Endodermal cell (in vitro differentiated cells): ENCODE results near the gene PANK3. TPM values are rescaled to one million over a fixed set of nuclear protein-coding genes. Genes with fewer than 3 reads are reported as not detected.

Source experiments
- DNase-seq: peaks from one replicate; pipeline ENCODE4 v3.0.0-alpha.2; 2017
- H3K27ac ChIP-seq: 2 replicates; pipeline ENCODE4 v1.5.1; 2013; ENCODE audit warnings: mild to moderate bottlenecking, low read depth, low read length, moderate library complexity
- H3K27me3 ChIP-seq: 2 replicates; pipeline ENCODE4 v1.6.1; 2013; ENCODE audit warnings: mild to moderate bottlenecking, low read length, moderate library complexity; ENCODE audit not compliant: insufficient read depth, control insufficient read depth, poor library complexity, severe bottlenecking
- H3K36me3 ChIP-seq: 2 replicates; pipeline ENCODE4 v1.7.0; 2013; ENCODE audit warnings: mild to moderate bottlenecking, low read length, moderate library complexity; ENCODE audit not compliant: control insufficient read depth, insufficient read depth
- H3K4me1 ChIP-seq: one replicate; pipeline ENCODE4 v1.7.0; 2013; ENCODE audit warnings: low read length; ENCODE audit not compliant: control insufficient read depth, insufficient read depth
- H3K4me3 ChIP-seq: 2 replicates; pipeline ENCODE4 v1.5.1; 2013; ENCODE audit warnings: mild to moderate bottlenecking, low read length, moderate library complexity
- H3K9ac ChIP-seq: 2 replicates; pipeline ENCODE4 v1.6.1; 2013; ENCODE audit warnings: mild to moderate bottlenecking, low read length, moderate library complexity; ENCODE audit not compliant: poor library complexity, severe bottlenecking; ENCODE audit errors: extremely low read depth
- H3K9me3 ChIP-seq: 2 replicates; pipeline ENCODE4 v1.6.1; 2013; ENCODE audit warnings: mild to moderate bottlenecking, low read length, moderate library complexity; ENCODE audit not compliant: control insufficient read depth
- H3K27ac Mint-ChIP-seq: 2 replicates; pipeline ENCODE4 v1.8.0; 2020; ENCODE audit warnings: mixed read lengths
- H3K27me3 Mint-ChIP-seq: 2 replicates; pipeline ENCODE4 v1.8.0; 2021; ENCODE audit warnings: mild to moderate bottlenecking, mixed read lengths; ENCODE audit not compliant: insufficient read depth
- H3K36me3 Mint-ChIP-seq: 2 replicates; pipeline ENCODE4 v1.8.0; 2020; ENCODE audit warnings: low read depth, mixed read lengths
- H3K4me1 Mint-ChIP-seq: 2 replicates; pipeline ENCODE4 v1.8.0; 2020; ENCODE audit warnings: mixed read lengths
- H3K4me3 Mint-ChIP-seq: 2 replicates; pipeline ENCODE4 v1.8.0; 2020; ENCODE audit warnings: mild to moderate bottlenecking, moderate library complexity, mixed read lengths
- H3K9me3 Mint-ChIP-seq: 2 replicates; pipeline ENCODE4 v1.8.0; 2020; ENCODE audit warnings: mild to moderate bottlenecking, mixed read lengths
- CTCF ChIP-seq: fragments of 200-600 bp; sonication (generic); conservative IDR thresholded peaks from 2 replicates; pipeline ENCODE4 v1.5.0; 2021; ENCODE audit warnings: antibody characterized with exemption, mild to moderate bottlenecking
- WGBS, 2 experiments: methylation state at CpG; one replicate each; pipeline versions ENCODE4 v1.1.5 to v1.1.7; 2013; ENCODE audit warnings: missing lambda C conversion rate in 2 of 2, mixed read lengths in 1 of 2; ENCODE audit not compliant: insufficient coverage in 1 of 2, insufficient read length in 1 of 2; 5-methylcytosine and 5-hydroxymethylcytosine counted together
- total RNA-seq, 2 donors: library from RNA; stranded (reverse); fragmentation: NEBNext Ultra II Directional in 1 of 2; extraction: Animal tissue kit (Norgen Biotek cat#: 25700) in 1 of 2; gene quantifications; 2 replicates in 1 of 2; 3 replicates in 1 of 2; pipeline ENCODE4 v1.2.1, GENCODE V29; 2021

PANK3 gene
- total RNA-seq, 2 donors from 2014 or later = 101 to 111 TPM

- Histone ChIP-seq H3K9me3 (peaks cover 7% of the 10 kb centered on the region), H3K9ac (no peak overlapping the region), H3K27ac (no peak overlapping the region), H3K4me3 (no peak overlapping the region), H3K4me1 (no peaks in the 10 kb centered on the region), H3K27me3 (no peaks in the 10 kb centered on the region), H3K36me3 (peaks cover 59% of the 10 kb centered on the region)
- no peak for DNase-seq
- H3K27ac Mint-ChIP-seq = no peak overlapping the region
- peaks cover 57% of the 10 kb centered on the region for H3K36me3 Mint-ChIP-seq
- no peak for TF ChIP-seq CTCF
- peaks cover 14% of the 10 kb centered on the region for H3K4me1 Mint-ChIP-seq
- peaks cover 6% of the 10 kb centered on the region for H3K9me3 Mint-ChIP-seq
- H3K27me3 Mint-ChIP-seq = no peaks in the 10 kb centered on the region
- 99% methylated on average over 10 of the region's 11 CpGs; no CpG with 5 or more reads in 1 of the 2 experiments for WGBS, 2 experiments
- H3K4me3 Mint-ChIP-seq = no peak overlapping the region
Observed at GRCh38 chr5:168570490-168571328, 8.5 kb downstream of the PANK3 start.

- H3K36me3 Mint-ChIP-seq = peaks cover 54% of the 10 kb centered on the region
- no peak overlapping the region for H3K27ac Mint-ChIP-seq
- no peaks in the 10 kb centered on the region for H3K27me3 Mint-ChIP-seq
- no peak overlapping the region for H3K4me3 ChIP-seq
- no peaks in the 10 kb centered on the region for H3K9me3 ChIP-seq
- no peak for DNase-seq
- no peak for TF ChIP-seq CTCF
- H3K9me3 Mint-ChIP-seq = no peaks in the 10 kb centered on the region
- H3K4me3 Mint-ChIP-seq = no peak overlapping the region
- 94 to 98% methylated on average over 5 of the region's 6 CpGs for WGBS, 2 experiments
- H3K27me3 ChIP-seq = no peaks in the 10 kb centered on the region
- H3K9ac ChIP-seq = no peak overlapping the region
- no peaks in the 10 kb centered on the region for H3K4me1 ChIP-seq
- peaks cover 64% of the 10 kb centered on the region for H3K36me3 ChIP-seq
- peaks cover 8% of the 10 kb centered on the region for H3K4me1 Mint-ChIP-seq
- no peak overlapping the region for H3K27ac ChIP-seq
Observed at GRCh38 chr5:168568738-168569137, 10.4 kb downstream of the PANK3 start.

- Histone ChIP-seq H3K36me3 (peaks cover 95% of the 10 kb centered on the region), H3K4me3 (no peak overlapping the region), H3K4me1 (no peaks in the 10 kb centered on the region), H3K9ac (no peak overlapping the region), H3K27ac (no peak overlapping the region), H3K9me3 (no peaks in the 10 kb centered on the region), H3K27me3 (no peaks in the 10 kb centered on the region)
- DNase-seq = no peak
- peaks cover 61% of the 10 kb centered on the region for H3K36me3 Mint-ChIP-seq
- no peak overlapping the region for H3K4me3 Mint-ChIP-seq
- 90% methylated on average over 1 of the region's 1 CpG; no CpG with 5 or more reads in 1 of the 2 experiments for whole genome bisulfite sequencing, 2 experiments
- no peaks in the 10 kb centered on the region for H3K9me3 Mint-ChIP-seq
- H3K4me1 Mint-ChIP-seq = no peaks in the 10 kb centered on the region
- no peaks in the 10 kb centered on the region for H3K27me3 Mint-ChIP-seq
- H3K27ac Mint-ChIP-seq = peak overlapping the region; percentile 41
- no peak for TF ChIP-seq CTCF
Observed at GRCh38 chr5:168563959-168564358, 15.2 kb downstream of the PANK3 start.
